ENCODE results near the gene CSRP3.

The CSRP3 gene

DNA sequence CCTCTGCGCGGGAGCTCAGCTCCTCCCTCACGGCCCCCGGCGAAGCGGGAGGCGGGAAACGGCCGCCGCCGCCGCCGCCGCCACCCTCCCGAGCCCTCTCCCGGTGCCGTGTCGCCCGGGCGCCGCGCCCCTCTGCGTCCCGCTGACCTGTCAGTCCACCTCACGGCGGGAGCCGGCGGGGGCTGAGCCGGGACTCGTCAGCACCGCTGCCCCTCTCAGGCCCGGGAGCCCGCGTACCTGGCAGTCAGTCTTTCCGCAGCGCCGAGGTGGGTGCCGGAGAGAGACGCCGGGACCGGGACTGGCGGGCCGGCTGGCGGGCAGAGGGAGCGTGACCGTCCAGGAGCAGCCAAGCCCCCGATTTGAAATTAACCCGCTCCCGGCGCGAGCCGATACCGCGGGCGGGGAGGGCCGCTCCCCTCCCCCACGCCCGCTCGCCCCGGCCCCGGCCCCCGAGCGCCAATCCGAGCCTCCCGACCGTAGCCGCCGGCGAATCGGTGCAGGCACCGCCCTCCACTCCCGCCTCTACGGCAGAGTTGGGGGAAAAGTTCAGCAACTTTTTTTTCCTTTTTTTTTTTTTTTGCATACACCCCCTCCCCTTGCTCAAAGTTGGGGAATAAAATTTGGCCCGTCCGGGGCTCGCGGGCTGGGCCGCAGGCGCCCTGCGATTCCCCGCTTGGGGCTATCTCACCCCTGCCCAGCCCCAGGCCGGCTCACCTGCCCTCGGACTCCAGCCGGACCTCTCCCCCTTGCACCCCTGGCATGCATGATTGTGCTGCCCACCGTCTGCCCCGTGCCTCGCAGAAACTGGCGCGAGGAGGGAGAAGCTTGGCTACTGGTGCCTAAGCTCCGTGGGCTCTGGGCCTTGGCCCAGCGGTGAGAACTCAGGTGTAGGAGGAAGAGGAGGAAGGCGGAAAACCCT is 39.7 kb upstream of the CSRP3 start:
- Histone ChIP-seq H3K4me2 (ENCODE audit: low read length) (peak overlapping the region; percentile 88), H3F3A (ENCODE audit: insufficient read depth, low read length) (no peaks in the 10 kb centered on the region), H3K27me3 (ENCODE audit: insufficient read depth, low read length) (no peaks in the 10 kb centered on the region), H3K9me3 (ENCODE audit: low read length) (no peaks in the 10 kb centered on the region), H3K9me2 (ENCODE audit: low read depth, low read length) (no peaks in the 10 kb centered on the region), H3K4me1 (ENCODE audit: insufficient read depth, low read length, severe bottlenecking) (peaks cover 30% of the 10 kb centered on the region), H3K27ac (ENCODE audit: low read depth, low read length, poor library complexity, severe bottlenecking) (peak overlapping the region; percentile 60), H3K4me3 (ENCODE audit: low read depth, low read length, poor library complexity, severe bottlenecking) (peak overlapping the region; percentile 71), H3K9ac (ENCODE audit: low read length) (peak overlapping the region; percentile 97), H3K79me2 (ENCODE audit: insufficient read depth, low read length) (peaks cover 18% of the 10 kb centered on the region), H4K20me1 (ENCODE audit: insufficient read depth, low read length) (no peaks in the 10 kb centered on the region), H3K36me3 (ENCODE audit: insufficient read depth, low read length) (peaks cover 26% of the 10 kb centered on the region), H2AFZ (ENCODE audit: low read length) (no peak overlapping the region)
- TF ChIP-seq EZH2 (IDR thresholded peaks at IDR 0.05; ENCODE audit: borderline replicate concordance, low read length): no peak
- TF ChIP-seq, protein P1, sequence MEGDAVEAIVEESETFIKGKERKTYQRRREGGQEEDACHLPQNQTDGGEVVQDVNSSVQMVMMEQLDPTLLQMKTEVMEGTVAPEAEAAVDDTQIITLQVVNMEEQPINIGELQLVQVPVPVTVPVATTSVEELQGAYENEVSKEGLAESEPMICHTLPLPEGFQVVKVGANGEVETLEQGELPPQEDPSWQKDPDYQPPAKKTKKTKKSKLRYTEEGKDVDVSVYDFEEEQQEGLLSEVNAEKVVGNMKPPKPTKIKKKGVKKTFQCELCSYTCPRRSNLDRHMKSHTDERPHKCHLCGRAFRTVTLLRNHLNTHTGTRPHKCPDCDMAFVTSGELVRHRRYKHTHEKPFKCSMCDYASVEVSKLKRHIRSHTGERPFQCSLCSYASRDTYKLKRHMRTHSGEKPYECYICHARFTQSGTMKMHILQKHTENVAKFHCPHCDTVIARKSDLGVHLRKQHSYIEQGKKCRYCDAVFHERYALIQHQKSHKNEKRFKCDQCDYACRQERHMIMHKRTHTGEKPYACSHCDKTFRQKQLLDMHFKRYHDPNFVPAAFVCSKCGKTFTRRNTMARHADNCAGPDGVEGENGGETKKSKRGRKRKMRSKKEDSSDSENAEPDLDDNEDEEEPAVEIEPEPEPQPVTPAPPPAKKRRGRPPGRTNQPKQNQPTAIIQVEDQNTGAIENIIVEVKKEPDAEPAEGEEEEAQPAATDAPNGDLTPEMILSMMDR (IDR thresholded peaks at IDR 0.05; ENCODE audit: low read length): no peak

DNA sequence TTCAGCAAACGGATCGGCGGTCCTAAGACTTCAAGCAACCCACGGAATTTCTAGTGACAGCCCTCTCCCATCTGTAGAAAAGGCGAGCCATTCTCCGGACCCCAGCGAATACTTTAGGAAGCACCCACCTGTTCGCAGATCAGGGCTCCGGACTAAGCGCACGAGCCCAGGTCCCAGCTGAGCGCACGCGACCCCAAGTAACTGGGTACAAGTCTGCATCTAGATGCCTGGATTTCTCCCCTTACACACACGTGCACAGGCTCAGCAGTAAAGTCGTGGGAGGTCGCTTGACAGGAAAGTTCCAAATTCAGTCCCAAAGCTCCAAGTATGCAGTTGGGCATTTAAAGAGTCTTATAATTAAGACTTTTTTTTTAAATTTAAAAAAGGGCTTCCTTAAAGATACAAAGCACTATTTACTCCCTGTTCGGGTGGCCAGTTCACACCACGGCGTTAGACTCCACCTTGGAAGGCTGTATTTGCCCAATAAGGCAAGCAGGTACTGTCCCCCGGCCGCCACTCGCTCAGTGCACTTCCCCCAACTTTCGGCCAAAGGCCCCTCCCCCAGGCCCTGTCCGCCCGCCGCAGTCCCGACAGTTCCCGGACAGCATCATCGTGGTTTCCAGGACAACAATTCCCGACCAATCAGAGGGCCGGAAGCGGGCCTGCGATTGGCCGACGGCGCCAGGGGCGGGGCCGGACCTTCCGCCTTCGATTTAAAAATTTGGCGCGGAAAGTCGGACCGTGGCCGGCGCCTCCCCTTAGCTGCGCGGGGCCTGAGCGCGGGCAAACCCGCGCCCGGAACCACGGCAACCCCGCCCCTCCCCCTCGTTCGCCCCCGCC is 38.9 kb upstream of the CSRP3 start, which contains the start of gene E2F8:
Gene E2F8, minus strand, starts transcription at position 526 of the 840 bp plus-strand sequence. CDS start 824 bp downstream, outside the sequence.
- H3K79me2 ChIP-seq (ENCODE audit: insufficient read depth, low read length): peaks cover 18% of the 10 kb centered on the region
- no peak within 1 kb of the TSS for H2AFZ ChIP-seq (ENCODE audit: low read length)
- no peak for TF ChIP-seq EZH2 (IDR thresholded peaks at IDR 0.05; ENCODE audit: borderline replicate concordance, low read length)
- TF ChIP-seq, protein P1 (IDR thresholded peaks at IDR 0.05; ENCODE audit: low read length): no peak

DNA sequence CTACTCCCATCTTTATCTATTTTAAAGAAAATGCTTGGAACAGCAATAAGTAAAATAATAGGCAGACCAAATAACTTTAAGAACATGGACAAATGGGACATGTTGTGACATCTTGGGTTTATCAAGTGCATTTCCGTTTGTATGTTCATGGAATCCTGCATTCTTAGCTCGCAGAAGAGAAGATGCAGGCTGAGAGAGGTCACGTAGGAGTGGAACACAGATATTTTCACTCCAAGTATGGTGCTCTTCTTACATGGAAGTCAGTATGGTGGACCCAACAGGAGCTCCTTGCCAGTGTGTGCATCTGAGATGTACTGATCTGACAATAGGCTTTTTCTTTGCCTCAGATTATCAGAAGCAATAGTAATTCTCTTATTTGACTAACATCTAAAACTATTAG is 37.3 kb upstream of the CSRP3 start:
- Histone ChIP-seq H3K9ac (ENCODE audit: low read length) (peak overlapping the region; percentile 87), H4K20me1 (ENCODE audit: insufficient read depth, low read length) (no peaks in the 10 kb centered on the region), H3K36me3 (ENCODE audit: insufficient read depth, low read length) (peaks cover 49% of the 10 kb centered on the region), H3K4me2 (ENCODE audit: low read length) (peak overlapping the region; percentile 68), H3K27ac (ENCODE audit: low read depth, low read length, poor library complexity, severe bottlenecking) (peak overlapping the region; percentile 3), H2AFZ (ENCODE audit: low read length) (no peak overlapping the region), H3K9me3 (ENCODE audit: low read length) (no peaks in the 10 kb centered on the region), H3F3A (ENCODE audit: insufficient read depth, low read length) (no peaks in the 10 kb centered on the region), H3K79me2 (ENCODE audit: insufficient read depth, low read length) (peaks cover 18% of the 10 kb centered on the region), H3K27me3 (ENCODE audit: insufficient read depth, low read length) (no peaks in the 10 kb centered on the region), H3K4me3 (ENCODE audit: low read depth, low read length, poor library complexity, severe bottlenecking) (peak overlapping the region; percentile 71), H3K9me2 (ENCODE audit: low read depth, low read length) (no peaks in the 10 kb centered on the region), H3K4me1 (ENCODE audit: insufficient read depth, low read length, severe bottlenecking) (peaks cover 30% of the 10 kb centered on the region)
- no peak for TF ChIP-seq EZH2 (IDR thresholded peaks at IDR 0.05; ENCODE audit: borderline replicate concordance, low read length)
- TF ChIP-seq, protein P1 (IDR thresholded peaks at IDR 0.05; ENCODE audit: low read length): no peak

More for the DNA sequence above, 38.9 kb upstream of the CSRP3 start, which contains the start of gene E2F8:
- Histone ChIP-seq H4K20me1 (ENCODE audit: insufficient read depth, low read length) (no peaks in the 10 kb centered on the region), H3K4me3 (ENCODE audit: low read depth, low read length, poor library complexity, severe bottlenecking) (peak within 1 kb of the TSS; percentile 71), H3K9me2 (ENCODE audit: low read depth, low read length) (no peaks in the 10 kb centered on the region), H3F3A (ENCODE audit: insufficient read depth, low read length) (no peaks in the 10 kb centered on the region), H3K27me3 (ENCODE audit: insufficient read depth, low read length) (no peaks in the 10 kb centered on the region), H3K9me3 (ENCODE audit: low read length) (no peaks in the 10 kb centered on the region), H3K9ac (ENCODE audit: low read length) (peak within 1 kb of the TSS; percentile 97), H3K27ac (ENCODE audit: low read depth, low read length, poor library complexity, severe bottlenecking) (peak within 1 kb of the TSS; percentile 60), H3K4me1 (ENCODE audit: insufficient read depth, low read length, severe bottlenecking) (peaks cover 30% of the 10 kb centered on the region), H3K4me2 (ENCODE audit: low read length) (peak within 1 kb of the TSS; percentile 88), H3K36me3 (ENCODE audit: insufficient read depth, low read length) (peaks cover 35% of the 10 kb centered on the region)

Measured in OCI-LY1 (cell line).